ENCODE data around the gene PAPLN. TPM values are rescaled to one million over a fixed set of nuclear protein-coding genes. Genes with fewer than 3 reads are reported as not detected.

The PAPLN gene
- total RNA-seq, 1 experiment from 2014 or later, result 1.7 TPM

DNA sequence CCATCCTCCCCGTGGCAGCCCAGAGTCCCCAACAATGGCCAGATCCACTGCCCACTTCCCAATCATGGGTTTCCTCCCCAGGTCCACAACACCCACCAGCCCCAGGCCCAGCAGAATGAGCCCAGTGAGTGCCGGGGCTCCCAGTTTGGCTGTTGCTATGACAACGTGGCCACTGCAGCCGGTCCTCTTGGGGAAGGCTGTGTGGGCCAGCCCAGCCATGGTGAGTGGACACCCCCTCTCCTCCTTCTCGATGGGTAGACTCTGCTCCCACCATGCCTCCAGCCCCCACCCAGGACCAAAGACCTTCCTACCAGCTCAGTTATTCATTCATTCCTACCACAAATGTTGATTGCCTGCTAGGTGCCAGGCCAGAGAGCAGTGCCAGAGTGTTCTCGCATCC is 23.8 kb downstream of the PAPLN start:
- no peak for DNase-seq (ENCODE audit: low read depth)

DNA sequence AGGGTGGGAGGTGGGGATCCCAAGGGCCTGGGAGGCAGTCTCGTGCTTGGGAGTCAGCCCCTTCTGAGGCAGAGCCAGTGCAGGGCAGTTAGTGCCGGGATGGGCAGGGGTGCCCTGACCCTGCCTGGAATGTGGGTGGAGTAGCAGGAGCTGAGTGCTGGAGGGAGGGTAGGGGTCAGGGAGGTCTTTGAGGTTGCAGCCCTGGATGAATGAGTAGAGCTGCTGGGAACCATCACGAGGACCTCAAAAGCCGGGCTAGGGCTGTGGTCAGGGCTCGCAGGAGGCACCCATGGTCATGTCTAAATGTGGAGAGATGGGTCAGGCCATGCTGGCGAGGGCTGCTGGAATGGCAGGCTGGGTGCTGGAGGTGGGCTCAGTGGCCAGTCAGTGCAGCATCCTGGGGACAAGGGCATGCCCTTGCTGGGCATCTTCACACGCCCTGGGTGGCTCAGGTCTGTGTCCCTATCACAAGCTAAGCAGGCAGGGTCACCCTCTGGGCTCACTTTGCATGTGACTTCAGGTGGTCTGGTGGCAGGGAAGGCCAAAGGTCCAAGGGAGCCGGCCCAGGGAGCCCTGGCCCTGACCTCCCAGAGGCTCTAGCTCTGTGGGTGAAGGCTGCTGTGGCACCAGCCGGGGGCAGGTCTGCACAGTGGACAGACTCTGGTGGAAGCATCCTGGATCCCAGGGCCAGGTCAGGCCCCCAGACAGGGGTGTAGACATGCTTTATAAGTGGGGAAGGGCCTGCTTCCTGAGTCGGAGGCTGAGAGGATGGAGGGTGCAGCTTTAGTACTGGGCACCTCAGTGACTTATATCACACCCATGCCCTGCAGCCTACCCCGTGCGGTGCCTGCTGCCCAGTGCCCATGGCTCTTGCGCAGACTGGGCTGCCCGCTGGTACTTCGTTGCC is 24.5 kb downstream of the PAPLN start:
- DNase-seq (ENCODE audit: low read depth), result no peak

DNA sequence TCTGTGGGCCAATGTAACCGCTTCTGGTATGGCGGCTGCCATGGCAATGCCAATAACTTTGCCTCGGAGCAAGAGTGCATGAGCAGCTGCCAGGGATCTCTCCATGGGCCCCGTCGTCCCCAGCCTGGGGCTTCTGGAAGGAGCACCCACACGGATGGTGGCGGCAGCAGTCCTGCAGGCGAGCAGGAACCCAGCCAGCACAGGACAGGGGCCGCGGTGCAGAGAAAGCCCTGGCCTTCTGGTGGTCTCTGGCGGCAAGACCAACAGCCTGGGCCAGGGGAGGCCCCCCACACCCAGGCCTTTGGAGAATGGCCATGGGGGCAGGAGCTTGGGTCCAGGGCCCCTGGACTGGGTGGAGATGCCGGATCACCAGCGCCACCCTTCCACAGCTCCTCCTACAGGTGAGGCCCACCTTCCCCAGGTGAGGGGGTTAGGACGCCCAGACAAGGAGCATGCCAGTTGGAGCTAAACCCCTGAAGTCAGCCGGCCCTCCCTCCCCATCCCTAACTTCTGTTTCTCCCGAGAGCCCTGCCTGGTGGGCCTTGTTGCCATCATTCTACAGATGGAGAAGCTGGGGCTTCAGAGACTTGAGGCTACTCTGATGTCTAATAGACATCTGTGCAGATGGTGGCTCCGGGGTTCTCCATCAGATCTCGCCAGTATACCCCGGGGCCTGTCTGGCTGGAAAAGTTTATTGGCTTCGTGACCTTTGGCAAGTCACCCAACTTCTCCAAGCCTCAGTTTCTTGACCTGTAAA is 25.3 kb downstream of the PAPLN start:
- DNase-seq (ENCODE audit: low read depth), result no peak

DNA sequence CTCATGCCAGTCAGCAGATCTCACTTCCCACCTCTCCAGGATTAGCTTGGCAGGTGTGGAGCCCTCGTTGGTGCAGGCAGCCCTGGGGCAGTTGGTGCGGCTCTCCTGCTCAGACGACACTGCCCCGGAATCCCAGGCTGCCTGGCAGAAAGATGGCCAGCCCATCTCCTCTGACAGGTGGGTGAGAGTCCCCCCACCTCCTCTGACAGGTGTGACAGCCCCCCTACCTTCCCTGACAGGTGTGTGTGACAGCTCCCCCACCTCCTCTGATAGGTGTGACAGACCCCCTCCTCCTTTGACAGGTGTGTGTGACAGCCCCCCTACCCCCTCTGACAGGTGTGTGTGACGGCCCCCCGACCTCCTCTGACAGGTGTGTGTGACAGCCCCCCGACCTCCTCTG is 26.3 kb downstream of the PAPLN start:
- DNase-seq (ENCODE audit: low read depth), result no peak

DNA sequence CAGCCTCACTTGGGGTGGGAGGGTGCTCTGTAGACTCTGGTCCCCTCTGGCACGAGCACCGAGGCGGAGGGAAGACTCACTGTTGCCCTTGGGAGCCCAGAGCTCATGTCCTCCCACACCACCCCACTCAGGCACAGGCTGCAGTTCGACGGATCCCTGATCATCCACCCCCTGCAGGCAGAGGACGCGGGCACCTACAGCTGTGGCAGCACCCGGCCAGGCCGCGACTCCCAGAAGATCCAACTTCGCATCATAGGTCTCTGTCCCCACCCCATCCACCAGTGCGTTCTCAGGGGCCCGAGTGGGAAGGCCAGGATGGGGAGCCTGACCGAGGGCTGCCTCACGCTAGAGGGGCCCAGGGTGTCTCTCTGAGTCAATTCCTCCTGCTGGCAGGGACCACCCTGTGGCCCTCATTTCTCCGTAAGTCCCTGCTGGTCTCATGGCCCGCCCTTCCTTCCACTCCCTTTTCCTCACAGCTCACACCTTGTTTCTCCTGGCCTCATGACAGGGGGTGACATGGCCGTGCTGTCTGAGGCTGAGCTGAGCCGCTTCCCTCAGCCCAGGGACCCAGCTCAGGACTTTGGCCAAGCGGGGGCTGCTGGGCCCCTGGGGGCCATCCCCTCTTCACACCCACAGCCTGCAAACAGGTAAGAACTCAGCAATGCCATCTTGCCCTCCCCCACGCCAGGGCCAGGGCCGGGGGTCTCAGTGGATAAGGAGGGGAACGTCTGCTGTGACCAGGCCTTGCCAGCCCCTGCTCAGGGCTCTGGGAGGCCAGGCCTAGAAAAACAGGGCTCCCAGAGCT is 27.0 kb downstream of the PAPLN start:
- no peak for DNase-seq (ENCODE audit: low read depth)

DNA sequence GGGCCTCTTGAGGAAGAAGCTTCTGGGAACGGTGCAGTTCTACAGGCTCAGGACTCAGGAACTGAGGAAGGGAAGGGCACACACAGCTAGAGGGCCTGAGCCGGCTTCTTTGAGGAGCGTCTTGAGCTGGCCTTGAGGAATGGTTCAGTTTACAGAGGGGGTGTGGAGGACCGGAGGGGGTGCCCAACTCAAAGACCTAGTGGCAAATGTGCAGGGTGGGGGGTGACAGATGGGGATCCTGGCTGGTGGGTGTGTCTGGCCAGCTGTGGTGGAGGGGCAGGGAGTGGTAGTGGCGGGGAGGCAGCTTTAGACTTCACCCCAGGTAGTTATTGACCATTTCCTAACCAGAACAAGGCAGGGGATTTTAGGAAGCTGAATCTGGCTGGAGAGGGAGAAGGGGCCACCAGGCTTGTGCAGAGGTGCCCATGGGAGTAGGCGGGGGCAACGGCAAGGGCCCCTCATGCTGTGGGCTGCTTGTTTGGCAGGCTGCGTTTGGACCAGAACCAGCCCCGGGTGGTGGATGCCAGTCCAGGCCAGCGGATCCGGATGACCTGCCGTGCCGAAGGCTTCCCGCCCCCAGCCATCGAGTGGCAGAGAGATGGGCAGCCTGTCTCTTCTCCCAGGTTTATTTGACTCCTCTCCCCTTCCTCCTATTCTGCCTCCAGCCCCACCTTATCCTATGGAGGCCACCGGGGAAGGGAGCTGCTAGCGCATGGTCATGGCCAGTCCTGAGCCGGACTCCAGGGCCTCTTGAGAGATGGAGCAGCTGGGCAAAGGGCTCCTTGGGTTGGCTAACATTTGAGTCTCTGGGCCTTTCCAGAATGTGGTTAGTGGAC is 27.8 kb downstream of the PAPLN start:
- no peak for DNase-seq (ENCODE audit: low read depth)

DNA sequence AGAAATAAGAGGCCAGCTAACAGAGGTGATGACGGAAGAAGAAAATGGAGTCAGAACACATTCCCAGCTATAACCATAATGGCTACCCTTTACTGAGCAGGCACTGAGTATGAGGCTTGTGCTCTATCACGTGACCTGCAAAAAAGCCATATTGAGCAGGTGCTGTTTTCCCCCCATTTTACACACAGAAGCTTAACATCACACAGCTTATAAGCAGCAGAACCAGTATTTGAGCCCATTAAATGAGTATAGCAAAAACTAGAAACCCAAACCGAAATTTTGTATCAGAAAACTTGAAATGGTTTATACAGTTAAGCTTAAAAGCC is 28.4 kb downstream of the PAPLN start:
- DNase-seq (ENCODE audit: low read depth), result no peak

DNA sequence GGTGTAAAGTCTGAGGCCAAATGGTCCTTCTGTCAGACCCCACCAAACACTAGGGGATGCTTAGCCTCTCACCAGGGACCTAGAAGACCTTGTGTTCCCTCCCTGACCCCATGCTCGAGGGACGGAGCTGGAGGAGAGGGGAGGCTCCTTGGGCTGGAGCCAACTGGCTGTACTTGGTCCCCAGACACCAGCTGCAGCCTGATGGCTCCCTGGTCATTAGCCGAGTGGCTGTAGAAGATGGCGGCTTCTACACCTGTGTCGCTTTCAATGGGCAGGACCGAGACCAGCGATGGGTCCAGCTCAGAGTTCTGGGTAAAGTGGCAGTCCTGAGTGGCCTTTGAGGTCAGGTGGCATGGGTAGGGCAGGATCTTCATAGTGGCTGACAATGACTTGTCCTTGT is 29.0 kb downstream of the PAPLN start:
- DNase-seq (ENCODE audit: low read depth), result no peak

DNA sequence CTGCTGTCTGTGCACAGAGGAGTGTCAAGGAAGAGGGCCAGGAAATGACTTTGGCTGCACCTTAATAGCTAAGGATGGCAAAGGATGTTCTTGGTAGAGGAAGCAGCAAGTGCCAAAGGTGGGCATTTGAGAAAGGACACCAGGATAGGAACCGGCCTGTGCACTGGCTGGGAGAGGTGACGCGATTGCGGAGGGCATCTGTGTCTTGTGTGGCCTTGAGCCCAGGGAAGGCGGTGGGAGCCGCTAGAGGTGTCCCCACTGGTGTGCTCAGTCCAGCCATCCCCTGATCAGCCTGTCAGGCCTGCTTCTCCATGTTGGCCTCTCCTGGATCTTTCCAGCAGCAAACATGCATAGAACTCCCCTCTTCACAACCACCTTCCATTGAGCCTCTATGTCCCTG is 30.2 kb downstream of the PAPLN start:
- no peak for DNase-seq (ENCODE audit: low read depth)

DNA sequence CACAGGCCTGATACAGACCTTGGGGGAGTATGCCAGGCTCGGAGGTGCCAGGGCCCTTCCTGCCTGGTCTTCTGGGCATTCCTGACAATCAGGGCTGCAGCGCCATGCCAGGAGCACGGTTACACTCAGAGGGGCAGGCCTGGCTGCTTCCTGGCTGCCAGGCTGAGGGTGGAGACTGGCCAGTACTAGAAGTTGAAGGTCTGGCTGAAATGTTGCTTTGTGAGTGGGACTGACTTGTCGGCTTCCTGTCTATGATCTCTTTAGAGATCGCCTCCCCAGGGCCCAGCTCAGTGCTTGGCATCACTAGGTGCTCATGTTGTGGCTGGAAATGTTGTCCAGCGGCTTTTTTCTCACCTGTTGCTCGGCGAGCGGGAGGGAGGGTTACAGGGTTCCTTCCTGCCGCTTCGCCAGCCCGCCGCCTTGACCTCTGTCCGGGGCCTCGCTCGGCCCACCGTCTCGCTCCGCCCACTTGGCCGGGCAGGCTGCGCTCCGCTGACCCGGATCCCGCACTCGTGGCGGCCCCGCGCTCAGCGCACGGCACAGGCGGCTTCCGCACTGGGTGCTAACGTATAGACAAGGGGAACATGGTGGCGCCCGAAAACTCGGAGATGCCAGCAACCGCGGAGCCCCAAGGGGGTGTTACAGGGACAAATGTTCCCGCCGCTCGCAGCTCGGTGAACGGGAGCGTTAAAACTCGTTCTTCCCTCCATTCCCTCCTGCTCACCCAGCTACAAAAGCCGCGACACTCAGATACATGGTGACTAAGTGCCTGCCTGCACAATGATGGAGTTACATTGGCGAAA is 32.6 kb downstream of the PAPLN start:
- no peak for DNase-seq (ENCODE audit: low read depth)

DNA sequence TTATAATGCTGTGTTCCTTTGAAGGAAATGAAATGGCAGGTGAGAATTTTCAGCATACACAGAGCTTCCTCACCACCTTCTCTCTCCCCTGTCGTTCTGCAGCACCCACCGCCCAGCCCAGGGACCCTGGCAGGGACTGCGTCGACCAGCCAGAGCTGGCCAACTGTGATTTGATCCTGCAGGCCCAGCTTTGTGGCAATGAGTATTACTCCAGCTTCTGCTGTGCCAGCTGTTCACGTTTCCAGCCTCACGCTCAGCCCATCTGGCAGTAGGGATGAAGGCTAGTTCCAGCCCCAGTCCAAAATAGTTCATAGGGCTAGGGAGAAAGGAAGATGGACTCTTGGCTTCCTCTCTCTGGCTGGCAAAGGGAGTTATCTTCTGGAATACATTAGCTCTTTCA is 35.1 kb downstream of the PAPLN start:
- DNase-seq (ENCODE audit: low read depth), result no peak

DNA sequence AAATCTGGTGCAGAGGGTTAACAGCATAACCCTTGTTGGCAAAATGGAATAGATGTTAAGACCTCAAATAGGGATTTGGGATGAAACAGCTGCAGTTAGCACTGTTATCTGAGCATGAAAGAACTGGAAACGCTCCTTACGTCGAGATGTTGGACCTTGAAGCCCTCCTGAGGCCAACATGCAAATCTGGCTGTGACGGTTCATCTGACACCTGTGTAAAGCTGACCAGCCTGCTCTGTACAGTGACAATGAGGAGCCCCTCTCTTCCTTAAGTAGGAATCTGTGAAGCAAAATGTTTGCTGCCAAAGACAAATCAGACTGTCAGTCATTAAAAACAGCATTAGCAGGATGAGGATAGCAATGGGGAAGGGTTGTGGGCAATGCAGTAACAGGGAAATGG is 36.5 kb downstream of the PAPLN start:
- DNase-seq (ENCODE audit: low read depth), result no peak

DNA sequence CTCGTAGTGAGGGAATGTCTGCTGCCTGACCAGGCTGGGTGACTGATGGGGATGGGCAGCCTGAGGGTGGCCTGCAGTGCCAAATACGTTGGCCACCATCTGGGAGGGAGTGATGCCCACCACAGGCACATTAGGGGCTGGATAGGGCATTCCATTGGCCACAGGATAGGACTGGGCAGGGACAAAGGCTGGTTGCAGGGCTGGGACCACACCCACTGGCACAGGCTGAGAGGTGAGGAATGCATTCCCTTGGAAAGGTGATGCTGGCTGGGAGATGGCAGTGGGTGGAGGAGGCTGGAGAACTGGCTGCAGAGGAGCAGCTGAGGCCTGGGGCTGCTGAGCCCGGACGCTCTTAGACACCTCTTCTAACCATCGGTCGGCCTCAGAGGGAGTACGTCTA is 39.5 kb downstream of the PAPLN start:
- DNase-seq (ENCODE audit: low read depth), result no peak

DNA sequence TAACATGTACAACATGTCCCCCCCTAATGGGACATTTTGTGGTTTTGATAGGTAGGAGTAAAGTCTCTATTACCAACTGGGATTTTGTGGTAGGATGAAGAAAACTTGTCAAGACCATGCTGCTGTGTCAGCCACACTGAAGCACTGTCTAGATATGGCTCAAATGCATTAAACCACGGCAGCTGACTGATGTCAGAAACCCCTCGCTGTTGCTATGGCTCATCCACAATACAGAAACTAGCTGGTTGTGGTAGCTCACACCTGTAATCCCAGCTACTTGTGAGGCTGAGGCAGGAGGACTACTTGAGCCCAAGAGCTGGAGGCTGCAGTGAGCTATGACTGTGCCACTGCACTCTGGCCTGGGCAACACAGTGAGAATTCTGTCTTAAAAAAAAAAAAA is 40.1 kb downstream of the PAPLN start:
- DNase-seq (ENCODE audit: low read depth), result no peak

DNA sequence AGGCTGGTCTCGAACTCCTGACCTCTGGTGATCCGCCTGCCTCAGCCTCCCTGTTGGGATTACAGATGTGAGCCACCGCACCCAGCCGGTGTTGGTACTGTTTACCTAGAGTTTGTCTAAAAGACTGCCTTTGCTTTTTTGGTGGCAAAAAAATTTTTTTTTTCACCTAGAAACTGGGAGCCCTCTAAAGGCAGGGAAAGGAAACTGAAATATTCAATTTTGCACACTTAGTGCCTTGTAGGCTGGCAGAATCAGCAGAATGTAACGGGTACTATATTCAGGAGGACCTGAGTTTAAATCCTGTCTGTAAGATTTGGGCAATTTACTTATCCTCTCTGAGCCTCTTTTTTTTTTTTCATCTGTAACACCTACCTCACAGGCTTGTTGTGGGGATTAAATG is 43.6 kb downstream of the PAPLN start:
- DNase-seq (ENCODE audit: low read depth), result no peak

DNA sequence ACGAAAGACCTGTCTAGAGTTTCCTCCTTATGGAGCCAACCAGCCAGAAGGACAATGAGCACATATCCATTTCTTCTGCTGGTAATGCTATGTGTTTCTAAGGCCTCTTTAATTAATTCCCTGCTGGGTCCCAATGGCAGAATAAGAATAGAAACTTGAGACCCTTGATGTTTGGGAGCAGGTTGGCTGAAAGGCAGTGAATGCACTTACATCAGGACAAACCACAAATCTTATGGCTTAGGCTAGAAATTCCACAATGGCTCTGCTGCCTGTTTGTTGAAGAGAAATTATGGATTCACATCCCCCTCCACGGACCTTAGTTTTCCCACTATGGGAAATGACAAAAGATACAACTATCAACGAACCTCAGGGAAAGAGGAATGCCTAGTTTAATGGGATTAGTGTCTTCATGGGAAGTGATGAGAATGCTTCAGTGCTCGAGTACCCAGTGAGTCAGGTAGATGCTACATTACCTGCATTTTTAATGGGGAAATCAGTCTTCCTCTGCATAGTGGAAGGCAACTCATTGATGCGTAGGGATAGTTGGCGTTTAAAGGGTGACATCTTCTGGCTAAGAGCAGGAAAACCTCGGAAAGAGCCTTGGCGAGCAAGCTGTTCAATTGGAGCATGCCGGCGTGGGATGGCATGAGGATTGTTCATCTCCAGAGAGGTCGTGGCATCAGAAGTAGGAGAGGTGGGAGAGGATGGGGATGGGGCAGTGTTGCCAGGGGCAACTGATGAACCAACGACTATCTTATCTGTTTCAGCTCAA is 46.5 kb downstream of the PAPLN start:
- no peak for DNase-seq (ENCODE audit: low read depth)

DNA sequence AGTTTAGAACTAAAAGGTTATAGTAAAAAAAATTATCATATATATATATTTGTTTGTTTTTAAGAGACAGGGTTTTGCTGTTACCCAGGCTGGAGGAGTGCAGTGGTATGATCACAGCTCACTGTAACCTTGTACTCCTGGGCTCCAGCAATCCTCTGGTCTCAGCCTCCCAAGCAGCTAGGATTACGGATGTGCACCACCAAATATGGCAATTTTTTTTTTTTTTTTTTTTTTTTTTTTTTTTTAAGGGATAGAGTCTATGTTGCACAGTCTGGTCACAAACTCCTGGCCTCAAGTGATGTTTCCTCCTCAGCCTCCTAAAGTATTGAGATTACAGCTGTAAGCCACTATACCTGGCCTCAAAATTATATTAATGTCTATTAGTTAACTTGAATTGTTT is 48.7 kb downstream of the PAPLN start:
- no peak for DNase-seq (ENCODE audit: low read depth)

DNA sequence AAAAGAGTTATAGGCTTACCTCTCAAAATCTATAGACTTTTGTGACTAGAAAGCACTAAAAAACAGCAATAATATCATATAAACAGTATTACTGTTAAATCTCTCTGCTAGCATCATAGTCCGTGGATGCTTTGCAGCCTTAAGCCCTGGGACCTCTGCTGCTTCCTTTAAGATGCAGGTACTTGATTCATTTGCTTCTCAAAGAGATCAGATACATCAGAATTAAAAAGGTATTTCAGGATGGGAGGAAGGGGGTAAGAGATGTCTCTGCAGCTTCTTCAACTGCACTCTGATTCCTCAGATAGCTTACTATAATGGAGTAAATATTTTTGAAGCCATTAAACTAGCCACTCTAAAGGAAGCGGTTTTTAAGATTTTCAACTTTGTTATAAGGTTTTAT is 49.3 kb downstream of the PAPLN start:
- no peak for DNase-seq (ENCODE audit: low read depth)

DNA sequence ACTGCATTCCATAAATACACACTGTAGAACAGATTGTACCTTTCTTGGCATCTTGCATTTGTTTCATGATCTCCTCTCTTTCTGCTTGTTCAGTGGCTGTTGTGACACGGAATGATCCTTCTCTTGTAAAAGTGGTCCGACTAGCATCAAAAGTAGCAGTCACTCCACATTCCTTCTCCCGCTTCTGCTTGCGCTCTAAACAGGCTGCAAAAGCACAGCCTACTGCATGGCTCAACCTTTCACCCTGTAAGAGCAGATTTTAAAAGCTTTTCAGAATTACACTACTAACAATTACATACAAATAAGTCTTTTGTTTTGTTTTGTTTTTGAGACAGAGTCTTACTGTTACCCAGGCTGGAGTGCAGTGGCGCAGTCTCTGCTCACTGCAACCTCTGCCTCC is 49.8 kb downstream of the PAPLN start:
- DNase-seq (ENCODE audit: low read depth), result no peak

DNA sequence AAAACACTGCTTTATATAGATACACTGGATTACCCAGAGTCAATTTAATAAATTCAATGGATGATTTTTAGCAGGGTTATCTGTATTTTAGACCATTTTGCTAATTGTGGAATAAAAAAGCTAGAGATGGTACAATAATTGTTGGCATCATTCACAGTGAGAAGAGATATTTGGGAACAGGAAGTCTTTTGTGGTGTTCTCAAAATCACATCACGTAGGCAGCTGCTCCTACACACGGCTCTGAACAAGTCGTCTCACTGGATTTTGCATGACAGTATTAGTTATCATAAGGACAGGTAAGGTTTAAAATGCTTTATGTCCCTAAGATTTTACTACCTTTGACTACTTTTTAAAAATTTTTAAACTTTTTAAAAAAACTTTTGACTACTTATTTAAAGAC is 52.0 kb downstream of the PAPLN start:
- no peak for DNase-seq (ENCODE audit: low read depth)
